ENCODE data around the gene CLDN8. TPM values are rescaled to one million over a fixed set of nuclear protein-coding genes. Genes with fewer than 3 reads are reported as not detected.

The CLDN8 gene
- total and polyA plus RNA-seq, 11 donors, result not detected

- intact Hi-C loops (cut with DNase I), result no loop called here
- no peak for TF ChIP-seq CTCF (IDR thresholded peaks at IDR 0.05)
- no peak for TF ChIP-seq POLR2A (IDR thresholded peaks at IDR 0.05)
- no peaks in the 10 kb centered on the region for H3K36me3 ChIP-seq
- no peak overlapping the region for H3K4me3 ChIP-seq
- no peak for DNase-seq
- no peaks in the 10 kb centered on the region for H3K4me1 ChIP-seq
- no peak for ATAC-seq
- no peak overlapping the region for H3K27ac ChIP-seq
- no peaks in the 10 kb centered on the region for H3K9me3 ChIP-seq
- 86 to 91% (median 90%) methylated on average over 2 of the region's 2 CpGs for WGBS, 4 donors
- H3K27me3 ChIP-seq, result no peaks in the 10 kb centered on the region
Measured at GRCh38 chr21:30186242-30186641, 29.7 kb downstream of the CLDN8 start.

GRCh38 chr21:30168086-30168485, 47.8 kb downstream of the CLDN8 start:
- intact Hi-C loops (cut with DNase I), result no loop called here
- TF ChIP-seq CTCF (IDR thresholded peaks at IDR 0.05), result no peak
- TF ChIP-seq POLR2A (IDR thresholded peaks at IDR 0.05), result no peak
- Histone ChIP-seq H3K4me3 (no peak overlapping the region), H3K27me3 (no peaks in the 10 kb centered on the region), H3K4me1 (no peaks in the 10 kb centered on the region), H3K9me3 (no peaks in the 10 kb centered on the region), H3K36me3 (no peaks in the 10 kb centered on the region), H3K27ac (no peak overlapping the region)
- no peak for ATAC-seq
- no peak for DNase-seq
- 70 to 90% (median 85%) methylated on average over 3 of the region's 3 CpGs for WGBS, 4 donors

DNA sequence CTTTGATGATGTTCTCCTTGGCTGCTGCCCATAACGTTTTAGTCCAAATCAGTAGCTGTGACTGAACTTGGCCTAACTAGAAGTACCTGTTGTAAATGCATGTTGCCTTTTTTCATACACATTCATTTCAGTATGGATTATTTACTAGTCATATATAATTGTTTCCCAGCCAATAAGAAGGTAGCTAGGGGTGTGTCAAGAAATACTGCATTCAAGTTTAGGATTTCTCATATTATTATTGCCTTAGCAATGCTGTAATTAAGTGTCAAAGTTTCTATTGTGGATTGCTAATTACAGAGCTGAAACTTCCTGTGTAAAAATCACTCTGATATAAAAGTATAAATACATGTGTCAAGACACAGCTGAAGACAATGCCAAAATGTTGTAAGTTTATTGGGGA, 49.2 kb downstream of the CLDN8 start, which contains the start of gene CLDN17:
Gene CLDN17 (minus strand): TSS at position 101 of the 400 bp plus-strand sequence. CDS start 188 bp downstream, outside the sequence.
- no peaks in the 10 kb centered on the region for H3K4me1 ChIP-seq
- DNase-seq, result no peak
- H3K9me3 ChIP-seq, result no peaks in the 10 kb centered on the region
- intact Hi-C loops (cut with DNase I), result no loop called here
- 59 to 75% (median 70%) methylated on average over 1 of the region's 1 CpG for WGBS, 4 donors
- H3K27ac ChIP-seq, result no peak within 1 kb of the TSS
- no peak for ATAC-seq
- no peaks in the 10 kb centered on the region for H3K36me3 ChIP-seq
- no peaks in the 10 kb centered on the region for H3K27me3 ChIP-seq
- TF ChIP-seq POLR2A (IDR thresholded peaks at IDR 0.05) (no peak), CTCF (IDR thresholded peaks at IDR 0.05) (no peak)
- H3K4me3 ChIP-seq, result no peak within 1 kb of the TSS

DNA sequence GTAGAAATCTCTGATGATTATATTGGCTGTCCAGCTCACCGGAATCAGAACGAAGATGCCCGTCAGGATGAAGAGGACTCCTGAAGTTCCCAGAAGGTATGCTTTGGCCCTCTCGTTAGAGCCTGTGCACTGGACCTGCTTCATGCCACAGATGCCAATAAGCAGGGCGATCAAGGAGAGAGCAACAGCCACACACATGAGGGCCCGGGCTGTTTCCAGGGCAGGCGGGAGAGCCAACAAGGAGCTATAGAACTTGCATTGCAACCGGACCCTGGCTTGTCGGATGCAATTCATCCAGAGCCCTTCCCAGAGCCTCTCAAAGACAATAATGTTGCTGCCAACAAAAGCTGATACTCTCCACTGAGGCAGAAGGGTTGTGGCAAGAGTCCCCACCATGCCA, 49.7 kb downstream of the CLDN8 start:
- H3K4me1 ChIP-seq, result no peaks in the 10 kb centered on the region
- no peaks in the 10 kb centered on the region for H3K36me3 ChIP-seq
- no peak overlapping the region for H3K27ac ChIP-seq
- WGBS, 4 donors, result 90 to 93% (median 91%) methylated on average over 8 to 9 of the region's 9 CpGs
- no peaks in the 10 kb centered on the region for H3K27me3 ChIP-seq
- TF ChIP-seq CTCF (IDR thresholded peaks at IDR 0.05) (no peak), POLR2A (IDR thresholded peaks at IDR 0.05) (no peak)
- intact Hi-C loops (cut with DNase I), result no loop called here
- no peak overlapping the region for H3K4me3 ChIP-seq
- no peak for DNase-seq
- no peaks in the 10 kb centered on the region for H3K9me3 ChIP-seq
- no peak for ATAC-seq

Data from heart left ventricle (tissue), 16 donors.